NCI-H82 treated with DMSO at 0.1 percent for 48 hours (cell line): ENCODE results near the gene FNDC5.

Experiments used
- DNase-seq: peaks from one replicate; lab custom pipeline; 2025; ENCODE audit not compliant: unreplicated experiment; lab: John Stamatoyannopoulos, UW

The FNDC5 gene

DNA sequence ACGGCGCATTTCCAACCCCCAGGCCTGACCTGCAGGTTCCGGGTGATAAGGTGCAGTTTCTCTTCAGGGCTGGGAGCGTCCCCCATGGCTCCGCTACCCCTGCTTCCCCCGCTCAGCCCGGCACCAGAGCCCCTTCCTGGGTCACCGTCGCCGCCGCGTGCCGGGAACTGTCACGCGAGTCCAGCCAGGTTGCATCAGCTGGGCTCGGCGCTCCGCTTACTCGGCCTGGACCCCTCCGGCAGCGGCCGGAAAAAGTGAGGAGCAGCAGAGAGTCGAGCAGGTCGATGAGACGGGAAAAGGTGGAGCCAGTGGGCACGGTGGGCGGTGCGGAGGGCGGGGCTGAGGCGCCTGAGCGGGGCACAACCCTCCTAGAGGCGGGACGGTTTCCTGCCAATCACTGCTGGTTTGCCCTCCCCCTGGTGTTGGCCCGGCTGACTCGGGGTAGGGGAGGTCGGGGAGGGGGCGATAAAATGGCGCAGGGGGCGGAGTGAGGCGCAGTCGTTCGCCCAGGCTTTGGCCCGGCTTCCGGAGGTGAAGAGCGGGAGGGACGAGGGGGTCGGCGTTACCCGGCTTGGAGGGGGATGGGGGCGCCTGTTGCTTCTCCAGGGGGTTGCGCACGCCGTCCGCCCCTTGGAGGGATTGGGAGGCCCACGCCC is 53.4 kb downstream of the FNDC5 start, which contains the start of the genes S100PBP and YARS1:
Gene S100PBP (plus strand): TSS at position 495 of the 656 bp plus-strand sequence. CDS start 8,447 bp downstream, outside the sequence.
Gene YARS1 (minus strand): TSS at position 200 of the 656 bp plus-strand sequence. CDS start 114 bp downstream, at position 86.
- DNase-seq = peak; percentile 98

- no peak for DNase-seq
These were observed 54.0 kb downstream of the FNDC5 start for GRCh38 chr1:32816676-32817158.

GRCh38 chr1:32813941-32814739 is 56.6 kb downstream of the FNDC5 start:
- DNase-seq = no peak
